ENCODE results near the gene SDF4. TPM values are rescaled to one million over a fixed set of nuclear protein-coding genes. Genes with fewer than 3 reads are reported as not detected.

Gene SDF4
- total and polyA plus RNA-seq, 2 of the 13 experiments (the other 11 are each of a cell fraction or from before 2014, with no cell fraction given) = 80.8 to 107 TPM

DNA sequence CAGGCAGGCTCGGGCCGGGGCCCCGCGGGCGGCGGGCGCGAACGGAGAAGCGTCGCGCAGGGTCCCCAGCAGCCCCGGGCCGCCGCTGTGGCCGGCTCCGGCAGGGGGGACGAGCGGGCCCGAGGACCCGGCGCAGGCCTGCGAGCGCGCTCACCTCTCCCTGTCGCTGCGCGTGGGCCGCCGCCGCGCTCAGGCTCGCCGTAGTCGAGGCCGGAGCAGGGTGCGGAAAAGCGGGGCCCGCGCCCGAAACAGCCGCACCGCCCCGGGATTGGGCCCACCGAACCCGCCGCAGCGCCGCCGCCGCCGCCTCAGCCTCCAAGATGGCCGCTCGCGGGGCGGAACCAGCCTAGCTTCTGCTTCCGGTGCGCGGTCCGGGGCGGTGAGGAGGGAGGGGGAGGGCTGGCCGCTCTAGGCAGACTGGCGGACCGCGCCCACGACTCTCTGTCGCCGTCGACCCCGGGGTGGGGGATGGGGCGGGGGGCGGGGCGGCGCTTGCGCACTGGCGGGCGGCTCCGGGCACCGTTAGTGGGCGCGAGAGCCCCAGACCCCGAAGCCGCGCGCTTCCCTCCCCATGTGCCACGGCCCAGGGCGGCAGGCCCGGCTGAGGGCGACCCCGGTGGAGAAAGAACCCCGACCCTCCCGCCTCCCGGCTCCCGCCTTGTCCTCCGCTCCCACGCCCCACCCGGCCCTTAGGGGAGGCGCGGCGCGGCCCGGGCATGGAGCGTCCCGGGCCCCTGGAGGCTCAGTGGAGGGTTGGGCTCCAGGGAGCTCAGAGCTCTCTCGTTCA lies 41.9 kb upstream of the SDF4 start, which contains the start of gene UBE2J2 (continued):
- TF ChIP-seq ETS1 (CRISPR knock-in tag; IDR thresholded peaks at IDR 0.05) = no peak; the same call in 1 of the 2 replicates
- TF ChIP-seq ZZZ3 (CRISPR knock-in tag; IDR thresholded peaks at IDR 0.05; ENCODE audit: borderline replicate concordance) = no peak
- peak; percentile 52; the same call in 1 of the 2 replicates for TF ChIP-seq KDM2A (CRISPR knock-in tag; IDR thresholded peaks at IDR 0.05; ENCODE audit: borderline replicate concordance, low read depth)
- TF ChIP-seq NKX3-1 (CRISPR knock-in tag; IDR thresholded peaks at IDR 0.05) = no peak
- peak; percentile 79 for TF ChIP-seq YEATS4 (CRISPR knock-in tag; IDR thresholded peaks at IDR 0.05; ENCODE audit: borderline replicate concordance)
- TF ChIP-seq RFXANK (CRISPR knock-in tag; IDR thresholded peaks at IDR 0.05) = no peak
- TF ChIP-seq PAF1 (CRISPR knock-in tag; IDR thresholded peaks at IDR 0.05) = no peak
- TF ChIP-seq, protein P1, sequence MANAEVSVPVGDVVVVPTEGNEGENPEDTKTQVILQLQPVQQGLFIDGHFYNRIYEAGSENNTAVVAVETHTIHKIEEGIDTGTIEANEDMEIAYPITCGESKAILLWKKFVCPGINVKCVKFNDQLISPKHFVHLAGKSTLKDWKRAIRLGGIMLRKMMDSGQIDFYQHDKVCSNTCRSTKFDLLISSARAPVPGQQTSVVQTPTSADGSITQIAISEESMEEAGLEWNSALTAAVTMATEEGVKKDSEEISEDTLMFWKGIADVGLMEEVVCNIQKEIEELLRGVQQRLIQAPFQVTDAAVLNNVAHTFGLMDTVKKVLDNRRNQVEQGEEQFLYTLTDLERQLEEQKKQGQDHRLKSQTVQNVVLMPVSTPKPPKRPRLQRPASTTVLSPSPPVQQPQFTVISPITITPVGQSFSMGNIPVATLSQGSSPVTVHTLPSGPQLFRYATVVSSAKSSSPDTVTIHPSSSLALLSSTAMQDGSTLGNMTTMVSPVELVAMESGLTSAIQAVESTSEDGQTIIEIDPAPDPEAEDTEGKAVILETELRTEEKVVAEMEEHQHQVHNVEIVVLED (CRISPR knock-in tag; IDR thresholded peaks at IDR 0.05; ENCODE audit: borderline replicate concordance) = no peak
- no peak for TF ChIP-seq POGZ (CRISPR knock-in tag; IDR thresholded peaks at IDR 0.05)
- TF ChIP-seq, protein P2, sequence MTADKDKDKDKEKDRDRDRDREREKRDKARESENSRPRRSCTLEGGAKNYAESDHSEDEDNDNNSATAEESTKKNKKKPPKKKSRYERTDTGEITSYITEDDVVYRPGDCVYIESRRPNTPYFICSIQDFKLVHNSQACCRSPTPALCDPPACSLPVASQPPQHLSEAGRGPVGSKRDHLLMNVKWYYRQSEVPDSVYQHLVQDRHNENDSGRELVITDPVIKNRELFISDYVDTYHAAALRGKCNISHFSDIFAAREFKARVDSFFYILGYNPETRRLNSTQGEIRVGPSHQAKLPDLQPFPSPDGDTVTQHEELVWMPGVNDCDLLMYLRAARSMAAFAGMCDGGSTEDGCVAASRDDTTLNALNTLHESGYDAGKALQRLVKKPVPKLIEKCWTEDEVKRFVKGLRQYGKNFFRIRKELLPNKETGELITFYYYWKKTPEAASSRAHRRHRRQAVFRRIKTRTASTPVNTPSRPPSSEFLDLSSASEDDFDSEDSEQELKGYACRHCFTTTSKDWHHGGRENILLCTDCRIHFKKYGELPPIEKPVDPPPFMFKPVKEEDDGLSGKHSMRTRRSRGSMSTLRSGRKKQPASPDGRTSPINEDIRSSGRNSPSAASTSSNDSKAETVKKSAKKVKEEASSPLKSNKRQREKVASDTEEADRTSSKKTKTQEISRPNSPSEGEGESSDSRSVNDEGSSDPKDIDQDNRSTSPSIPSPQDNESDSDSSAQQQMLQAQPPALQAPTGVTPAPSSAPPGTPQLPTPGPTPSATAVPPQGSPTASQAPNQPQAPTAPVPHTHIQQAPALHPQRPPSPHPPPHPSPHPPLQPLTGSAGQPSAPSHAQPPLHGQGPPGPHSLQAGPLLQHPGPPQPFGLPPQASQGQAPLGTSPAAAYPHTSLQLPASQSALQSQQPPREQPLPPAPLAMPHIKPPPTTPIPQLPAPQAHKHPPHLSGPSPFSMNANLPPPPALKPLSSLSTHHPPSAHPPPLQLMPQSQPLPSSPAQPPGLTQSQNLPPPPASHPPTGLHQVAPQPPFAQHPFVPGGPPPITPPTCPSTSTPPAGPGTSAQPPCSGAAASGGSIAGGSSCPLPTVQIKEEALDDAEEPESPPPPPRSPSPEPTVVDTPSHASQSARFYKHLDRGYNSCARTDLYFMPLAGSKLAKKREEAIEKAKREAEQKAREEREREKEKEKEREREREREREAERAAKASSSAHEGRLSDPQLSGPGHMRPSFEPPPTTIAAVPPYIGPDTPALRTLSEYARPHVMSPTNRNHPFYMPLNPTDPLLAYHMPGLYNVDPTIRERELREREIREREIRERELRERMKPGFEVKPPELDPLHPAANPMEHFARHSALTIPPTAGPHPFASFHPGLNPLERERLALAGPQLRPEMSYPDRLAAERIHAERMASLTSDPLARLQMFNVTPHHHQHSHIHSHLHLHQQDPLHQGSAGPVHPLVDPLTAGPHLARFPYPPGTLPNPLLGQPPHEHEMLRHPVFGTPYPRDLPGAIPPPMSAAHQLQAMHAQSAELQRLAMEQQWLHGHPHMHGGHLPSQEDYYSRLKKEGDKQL (CRISPR knock-in tag; IDR thresholded peaks at IDR 0.05; ENCODE audit: low read depth) = no peak
- TF ChIP-seq ZNF781 (CRISPR knock-in tag; IDR thresholded peaks at IDR 0.05; ENCODE audit: borderline replicate concordance, not compliant biosample characterization) = no peak
- TF ChIP-seq, protein P3, sequence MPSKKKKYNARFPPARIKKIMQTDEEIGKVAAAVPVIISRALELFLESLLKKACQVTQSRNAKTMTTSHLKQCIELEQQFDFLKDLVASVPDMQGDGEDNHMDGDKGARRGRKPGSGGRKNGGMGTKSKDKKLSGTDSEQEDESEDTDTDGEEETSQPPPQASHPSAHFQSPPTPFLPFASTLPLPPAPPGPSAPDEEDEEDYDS (CRISPR knock-in tag; IDR thresholded peaks at IDR 0.05) = peak; percentile 35; the same call in 1 of the 2 replicates
- TF ChIP-seq, protein P4, sequence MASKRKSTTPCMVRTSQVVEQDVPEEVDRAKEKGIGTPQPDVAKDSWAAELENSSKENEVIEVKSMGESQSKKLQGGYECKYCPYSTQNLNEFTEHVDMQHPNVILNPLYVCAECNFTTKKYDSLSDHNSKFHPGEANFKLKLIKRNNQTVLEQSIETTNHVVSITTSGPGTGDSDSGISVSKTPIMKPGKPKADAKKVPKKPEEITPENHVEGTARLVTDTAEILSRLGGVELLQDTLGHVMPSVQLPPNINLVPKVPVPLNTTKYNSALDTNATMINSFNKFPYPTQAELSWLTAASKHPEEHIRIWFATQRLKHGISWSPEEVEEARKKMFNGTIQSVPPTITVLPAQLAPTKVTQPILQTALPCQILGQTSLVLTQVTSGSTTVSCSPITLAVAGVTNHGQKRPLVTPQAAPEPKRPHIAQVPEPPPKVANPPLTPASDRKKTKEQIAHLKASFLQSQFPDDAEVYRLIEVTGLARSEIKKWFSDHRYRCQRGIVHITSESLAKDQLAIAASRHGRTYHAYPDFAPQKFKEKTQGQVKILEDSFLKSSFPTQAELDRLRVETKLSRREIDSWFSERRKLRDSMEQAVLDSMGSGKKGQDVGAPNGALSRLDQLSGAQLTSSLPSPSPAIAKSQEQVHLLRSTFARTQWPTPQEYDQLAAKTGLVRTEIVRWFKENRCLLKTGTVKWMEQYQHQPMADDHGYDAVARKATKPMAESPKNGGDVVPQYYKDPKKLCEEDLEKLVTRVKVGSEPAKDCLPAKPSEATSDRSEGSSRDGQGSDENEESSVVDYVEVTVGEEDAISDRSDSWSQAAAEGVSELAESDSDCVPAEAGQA (IDR thresholded peaks at IDR 0.05; ENCODE audit: low read depth) = peak; percentile 95
- TF ChIP-seq, protein P4 (CRISPR knock-in tag; IDR thresholded peaks at IDR 0.05; ENCODE audit: borderline replicate concordance) = no peak
